ENCODE data around the gene CARD19.
"Not testable (repeated sequence)": the region's sequence is repeated elsewhere in the genome, so short reads cannot be mapped to it uniquely, and the experiment has no call there.

Gene CARD19

GRCh38 chr9:93116072-93116961 lies 20.3 kb downstream of the CARD19 start:
- no peak overlapping the region for H3K4me3 ChIP-seq (ENCODE audit: low read length)
- no peak for DNase-seq (ENCODE audit: low read depth, low spot score)

DNA sequence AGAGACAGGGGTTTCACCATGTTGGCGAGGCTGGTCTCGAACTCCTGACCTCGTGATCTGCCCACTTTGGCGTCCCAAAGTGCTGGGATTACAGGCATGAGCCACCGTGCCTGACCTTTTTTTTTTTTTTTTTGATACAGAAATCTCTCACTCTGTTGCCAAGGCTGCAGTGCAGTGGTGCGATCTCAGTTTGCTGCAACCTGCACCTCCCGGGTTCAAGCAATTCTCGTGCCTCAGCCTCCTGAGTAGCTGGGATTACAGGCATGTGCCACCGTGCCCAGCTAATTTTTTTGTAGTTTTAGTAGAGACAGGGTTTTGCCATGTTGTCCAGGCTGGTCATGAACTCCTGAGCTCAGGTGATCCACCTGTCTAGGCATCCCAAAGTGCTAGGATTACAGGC lies 21.5 kb downstream of the CARD19 start:
- not testable (repeated sequence) for DNase-seq (ENCODE audit: low read depth, low spot score); H3K4me3 ChIP-seq (ENCODE audit: low read length)

DNA sequence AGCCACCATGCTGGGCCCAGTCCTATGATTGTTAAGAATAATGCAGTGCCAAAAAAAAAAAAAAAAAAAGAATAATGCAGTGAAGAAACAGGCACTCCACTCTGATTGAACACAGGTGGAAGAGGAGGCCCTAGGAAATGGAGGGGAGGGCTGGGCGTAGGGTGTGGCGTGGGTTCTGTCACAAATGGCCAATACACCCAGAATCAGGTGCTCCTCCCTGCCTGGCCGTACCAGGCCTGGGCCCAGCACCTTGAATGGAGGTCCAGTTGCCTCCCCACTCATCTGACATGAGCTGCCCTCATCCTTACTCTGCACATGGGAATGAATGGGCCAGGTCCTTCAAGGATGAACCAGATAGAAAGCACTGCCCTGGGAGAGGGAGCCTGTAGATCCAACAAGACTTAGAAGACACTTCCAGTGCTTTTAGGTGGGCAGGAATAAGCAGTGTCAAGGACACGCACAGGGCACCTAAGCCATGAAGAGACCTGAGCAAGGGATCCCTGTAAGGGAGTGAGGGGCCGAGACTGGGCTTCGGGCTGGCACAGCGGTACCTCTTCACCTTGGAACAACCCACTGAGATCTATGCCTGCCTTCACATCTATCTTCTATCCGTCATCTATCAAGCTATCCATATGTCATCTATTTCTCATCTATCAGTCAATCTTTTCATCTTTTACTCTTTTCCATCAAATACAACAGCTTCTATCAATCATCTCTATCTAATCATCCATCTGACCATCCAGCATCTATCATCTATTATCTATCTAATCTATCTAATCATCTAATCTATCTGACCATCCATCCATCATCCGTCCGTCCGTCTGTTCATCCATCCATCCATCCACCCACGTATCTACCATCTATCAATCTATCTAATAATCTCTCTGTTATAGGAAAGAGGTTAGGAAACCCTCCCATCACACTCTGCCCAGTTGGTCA lies 22.2 kb downstream of the CARD19 start:
- no peak for DNase-seq (ENCODE audit: low read depth, low spot score)
- H3K4me3 ChIP-seq (ENCODE audit: low read length): no peak overlapping the region

DNA sequence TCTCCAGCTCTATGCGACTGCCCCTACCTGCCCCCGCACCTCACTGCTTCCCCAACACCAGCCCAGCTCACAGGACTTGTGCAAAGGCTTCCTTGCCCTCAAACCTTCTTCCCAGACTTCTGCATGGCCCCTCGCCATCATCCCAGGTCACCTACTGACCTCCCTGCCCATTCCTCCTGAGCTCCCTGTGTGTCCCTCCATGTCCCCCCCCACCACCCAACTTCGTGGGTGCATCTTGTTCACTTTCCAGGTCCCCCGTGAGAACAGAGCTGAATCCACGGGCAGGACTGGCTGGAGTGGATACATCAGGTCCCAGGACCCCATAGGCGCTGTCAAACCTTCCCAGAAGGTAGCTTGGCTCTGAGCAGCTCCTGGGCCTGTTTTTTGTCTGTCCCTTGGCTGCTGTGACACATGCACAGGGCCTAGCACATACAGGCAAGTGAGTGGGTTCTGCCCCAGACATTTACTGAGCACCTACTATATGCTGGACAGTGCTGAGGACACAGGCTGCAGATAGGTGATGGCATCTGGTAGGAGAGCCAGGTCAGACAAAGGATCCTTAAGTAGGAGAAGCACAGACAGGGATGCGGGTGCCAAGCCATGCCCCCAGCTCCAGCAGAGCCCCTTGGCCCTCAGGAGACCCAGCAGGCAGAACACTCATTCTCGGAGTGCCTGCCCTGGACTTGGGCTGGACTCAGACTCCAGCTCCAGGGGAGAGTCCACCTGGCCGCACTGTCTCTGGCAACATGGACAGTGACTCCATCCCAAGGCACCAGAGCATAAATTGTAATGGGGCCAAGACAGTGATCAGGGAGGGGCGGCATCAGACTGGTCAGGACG lies 23.1 kb downstream of the CARD19 start:
- no peak for DNase-seq (ENCODE audit: low read depth, low spot score)
- no peak overlapping the region for H3K4me3 ChIP-seq (ENCODE audit: low read length)

DNA sequence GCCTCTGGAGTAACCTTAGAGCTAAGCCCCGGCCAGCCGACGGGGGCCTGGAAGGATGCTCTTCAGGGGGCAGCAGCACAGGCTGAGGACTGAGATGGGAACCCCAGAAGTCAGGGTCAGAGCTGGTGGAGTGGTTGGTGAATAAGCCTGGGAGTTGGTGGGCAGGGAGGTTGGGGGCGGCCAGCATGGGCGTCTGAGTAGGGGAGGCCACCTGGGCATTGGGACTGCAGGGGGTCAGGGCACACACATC lies 23.6 kb downstream of the CARD19 start:
- H3K4me3 ChIP-seq (ENCODE audit: low read length): no peak overlapping the region
- no peak for DNase-seq (ENCODE audit: low read depth, low spot score)

DNA sequence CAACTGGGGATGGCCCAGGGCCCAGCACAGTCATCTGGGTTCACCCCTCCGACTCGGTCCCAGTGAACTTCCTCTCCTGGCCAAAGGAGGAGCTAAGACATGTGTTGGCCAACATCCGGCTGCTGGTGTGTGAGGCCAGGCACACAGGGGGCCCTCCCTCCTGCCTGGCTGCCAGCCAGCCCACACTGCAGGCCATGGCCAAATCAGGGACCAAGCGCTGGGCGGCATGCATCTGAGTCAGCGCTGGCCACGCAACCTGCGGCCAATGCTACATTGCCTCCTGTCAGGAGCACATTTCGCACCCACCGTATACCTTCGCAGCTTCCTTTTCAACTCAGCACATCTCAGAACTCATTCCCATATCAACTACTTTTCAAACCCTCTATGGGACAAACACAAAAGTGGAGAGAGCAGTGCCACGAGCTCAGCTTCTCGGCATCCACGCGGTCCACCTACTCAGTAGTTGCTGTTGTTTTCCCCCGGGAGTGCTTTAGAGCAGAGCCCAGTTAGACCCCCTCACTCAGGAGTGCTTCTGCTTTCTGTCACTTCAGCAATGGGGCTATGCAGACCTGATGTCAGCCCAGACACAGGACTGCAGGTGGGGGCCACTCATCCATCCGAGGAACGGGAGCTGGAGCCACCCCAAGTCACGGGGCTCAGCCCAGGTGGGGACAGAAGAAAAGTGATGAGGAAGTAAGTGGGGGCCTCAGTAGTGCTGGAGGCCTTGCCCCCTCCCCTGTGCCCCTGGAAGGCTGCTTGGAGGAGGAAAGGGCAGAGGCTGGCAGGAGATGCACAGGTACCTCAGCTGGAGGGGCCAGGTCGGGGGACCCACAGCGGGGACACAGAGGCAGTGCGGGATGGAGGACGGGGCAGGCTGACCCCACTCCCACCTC lies 24.2 kb downstream of the CARD19 start:
- no peak overlapping the region for H3K4me3 ChIP-seq (ENCODE audit: low read length)
- no peak for DNase-seq (ENCODE audit: low read depth, low spot score)

GRCh38 chr9:93120846-93121315 lies 24.9 kb downstream of the CARD19 start:
- DNase-seq (ENCODE audit: low read depth, low spot score): no peak
- no peak overlapping the region for H3K4me3 ChIP-seq (ENCODE audit: low read length)

- no peak for DNase-seq (ENCODE audit: low read depth, low spot score)
- no peak overlapping the region for H3K4me3 ChIP-seq (ENCODE audit: low read length)
These were observed 25.6 kb downstream of the CARD19 start for GRCh38 chr9:93121316-93122241.

DNA sequence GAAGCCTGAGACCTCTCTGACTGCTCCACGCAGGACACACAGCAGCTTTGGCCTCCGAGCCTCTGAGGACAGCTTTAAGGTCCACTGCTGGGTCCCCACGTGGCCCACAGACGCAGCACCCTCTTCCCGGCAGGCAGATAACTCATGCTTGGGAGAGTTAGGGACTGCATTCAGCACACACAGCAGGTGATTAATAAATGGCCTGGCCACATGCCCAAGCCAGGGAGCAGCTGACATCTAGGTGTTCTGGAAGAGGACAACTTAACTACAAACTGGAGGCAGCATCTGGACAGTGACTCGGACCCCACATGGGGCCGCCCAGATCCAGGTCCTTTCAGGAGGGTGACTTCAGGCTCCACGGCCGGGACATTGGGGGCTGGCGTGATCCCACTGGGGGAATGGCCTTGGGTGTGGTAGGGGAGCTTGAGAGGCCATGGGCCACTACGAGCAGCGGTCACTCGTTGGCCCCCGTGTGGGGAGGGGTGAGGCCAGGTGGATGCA lies 26.8 kb downstream of the CARD19 start:
- no peak overlapping the region for H3K4me3 ChIP-seq (ENCODE audit: low read length)
- no peak for DNase-seq (ENCODE audit: low read depth, low spot score)

DNA sequence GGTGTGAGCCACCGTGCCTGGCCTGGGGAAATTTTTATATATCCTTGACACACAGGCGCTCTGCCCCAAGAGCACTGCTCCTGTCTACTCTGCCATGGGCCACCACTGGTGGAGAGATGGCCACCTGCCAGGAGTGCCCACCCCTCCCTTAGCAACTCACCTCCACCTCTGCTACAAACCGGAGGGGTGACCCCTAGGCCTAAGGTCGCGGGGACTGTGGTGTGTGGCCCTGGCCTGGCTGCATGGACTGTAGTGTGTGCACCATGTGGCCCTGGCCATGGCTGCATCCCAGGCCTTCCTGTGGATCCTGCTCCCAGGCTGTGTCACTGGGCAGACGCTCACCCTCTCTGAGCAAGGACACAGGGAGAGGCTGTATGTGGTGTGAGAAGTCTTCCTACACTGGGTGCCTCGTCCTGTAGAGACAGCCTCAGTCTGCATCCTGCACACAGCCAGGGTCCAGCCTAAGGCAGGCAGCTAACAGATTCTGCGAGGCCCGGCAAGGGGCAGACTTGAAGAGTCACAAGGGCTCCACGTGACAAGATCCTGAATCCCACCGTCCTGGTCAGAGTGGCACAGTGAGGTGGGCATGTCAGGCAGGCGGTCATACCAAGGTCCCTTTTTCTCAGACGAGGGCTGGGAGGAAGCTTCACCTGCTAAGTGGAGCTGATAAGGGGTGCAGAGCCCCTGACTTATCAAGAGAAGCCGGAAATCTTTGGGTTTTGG lies 27.7 kb downstream of the CARD19 start:
- H3K4me3 ChIP-seq (ENCODE audit: low read length): no peak overlapping the region
- no peak for DNase-seq (ENCODE audit: low read depth, low spot score)

- no peak overlapping the region for H3K4me3 ChIP-seq (ENCODE audit: low read length)
- DNase-seq (ENCODE audit: low read depth, low spot score): no peak
These were observed 28.8 kb downstream of the CARD19 start for GRCh38 chr9:93124793-93125192.

- H3K4me3 ChIP-seq (ENCODE audit: low read length): no peak overlapping the region
- no peak for DNase-seq (ENCODE audit: low read depth, low spot score)
These were observed 29.4 kb downstream of the CARD19 start for GRCh38 chr9:93125331-93125894.

- no peak for DNase-seq (ENCODE audit: low read depth, low spot score)
These were observed 30.2 kb downstream of the CARD19 start for GRCh38 chr9:93126151-93126781.

GRCh38 chr9:93126825-93127368 lies 30.9 kb downstream of the CARD19 start:
- no peak for DNase-seq (ENCODE audit: low read depth, low spot score)
- no peak overlapping the region for H3K4me3 ChIP-seq (ENCODE audit: low read length)

More at GRCh38 chr9:93126151-93126781, 30.2 kb downstream of the CARD19 start:
- H3K4me3 ChIP-seq (ENCODE audit: low read length): no peak overlapping the region

- DNase-seq (ENCODE audit: low read depth, low spot score): no peak
- H3K4me3 ChIP-seq (ENCODE audit: low read length): no peak overlapping the region
These were observed 31.4 kb downstream of the CARD19 start for GRCh38 chr9:93127395-93127911.
